ENCODE results near the gene CD48.

The CD48 gene, protein sequence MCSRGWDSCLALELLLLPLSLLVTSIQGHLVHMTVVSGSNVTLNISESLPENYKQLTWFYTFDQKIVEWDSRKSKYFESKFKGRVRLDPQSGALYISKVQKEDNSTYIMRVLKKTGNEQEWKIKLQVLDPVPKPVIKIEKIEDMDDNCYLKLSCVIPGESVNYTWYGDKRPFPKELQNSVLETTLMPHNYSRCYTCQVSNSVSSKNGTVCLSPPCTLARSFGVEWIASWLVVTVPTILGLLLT

DNA sequence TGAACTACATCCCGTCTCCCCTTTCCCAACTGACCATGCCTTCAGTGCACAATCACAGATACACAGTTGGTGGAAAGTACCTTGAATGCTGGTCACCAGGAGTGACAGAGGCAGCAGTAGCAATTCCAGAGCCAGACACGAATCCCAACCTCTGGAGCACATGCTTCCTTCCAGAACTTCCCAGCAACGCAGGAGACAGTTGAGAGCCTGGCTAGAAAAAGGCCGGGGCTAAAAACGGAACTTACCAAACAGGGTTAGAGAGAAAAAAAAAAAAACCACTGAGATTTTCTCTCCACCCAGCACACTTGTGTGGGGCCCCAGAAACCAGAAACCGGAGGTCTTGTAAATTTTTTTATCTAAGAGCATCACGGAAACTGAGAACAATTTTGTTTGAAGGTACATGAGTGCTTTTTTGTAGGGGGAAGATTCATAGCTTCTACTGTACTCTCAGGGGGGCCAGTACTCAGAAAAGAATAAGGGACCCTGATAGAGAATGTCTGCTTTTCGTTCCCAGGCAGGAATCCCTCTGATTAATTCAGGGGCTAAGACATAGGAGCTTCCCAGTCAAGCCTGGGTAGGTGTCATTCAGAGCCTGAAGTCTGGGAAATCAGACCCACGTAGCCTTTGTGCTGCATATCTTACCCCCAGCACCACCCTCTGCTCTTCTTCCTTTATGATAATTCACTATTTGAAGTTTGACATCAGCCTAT is at the start of gene CD48:
Gene CD48 (minus strand): TSS at position 221 of the 710 bp plus-strand sequence. CDS start 59 bp downstream, at position 162.
- DNase-seq (ENCODE audit: low read depth in 3 of 3) = no peak

DNA sequence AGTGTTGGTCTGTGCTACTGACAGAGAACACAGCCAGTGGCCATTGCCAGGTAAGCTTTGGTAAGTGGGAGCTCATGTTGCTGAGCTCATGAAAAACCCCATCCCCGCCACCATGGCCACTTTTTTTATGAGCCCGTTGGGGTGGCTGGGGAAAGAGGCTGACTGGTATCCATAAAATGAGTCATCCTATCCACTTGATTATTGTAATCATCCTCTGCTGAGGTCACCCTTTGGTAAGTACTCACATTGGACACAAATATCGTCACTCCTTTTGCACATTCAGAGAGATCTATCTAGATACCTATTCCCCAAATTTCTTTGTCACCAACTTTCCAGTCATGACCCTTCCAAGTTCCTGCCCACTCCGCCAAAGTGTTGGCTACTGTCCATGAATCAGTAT is 49.4 kb upstream of the CD48 start:
- no peak for DNase-seq (ENCODE audit: low read depth in 3 of 3)

DNA sequence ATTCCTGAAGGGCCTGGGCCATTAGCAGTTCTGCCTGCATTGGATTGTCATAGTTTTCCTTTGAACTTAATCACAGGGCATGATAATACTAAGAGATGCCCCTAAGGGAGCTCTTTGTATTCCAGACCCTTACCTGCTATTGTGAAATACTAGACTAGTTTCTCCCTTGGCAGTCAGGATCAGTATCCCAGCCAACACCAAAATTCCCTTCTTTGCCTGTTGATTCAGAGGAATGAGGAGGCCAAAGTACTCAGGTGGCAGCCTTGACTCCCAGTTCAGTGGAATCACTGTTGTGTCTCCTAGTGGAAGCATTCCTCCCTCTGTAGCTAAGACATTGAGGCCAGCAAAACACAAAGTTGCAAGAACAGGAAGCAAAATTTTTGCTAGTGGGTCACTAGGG is 48.1 kb upstream of the CD48 start:
- DNase-seq (ENCODE audit: low read depth in 3 of 3) = no peak

DNA sequence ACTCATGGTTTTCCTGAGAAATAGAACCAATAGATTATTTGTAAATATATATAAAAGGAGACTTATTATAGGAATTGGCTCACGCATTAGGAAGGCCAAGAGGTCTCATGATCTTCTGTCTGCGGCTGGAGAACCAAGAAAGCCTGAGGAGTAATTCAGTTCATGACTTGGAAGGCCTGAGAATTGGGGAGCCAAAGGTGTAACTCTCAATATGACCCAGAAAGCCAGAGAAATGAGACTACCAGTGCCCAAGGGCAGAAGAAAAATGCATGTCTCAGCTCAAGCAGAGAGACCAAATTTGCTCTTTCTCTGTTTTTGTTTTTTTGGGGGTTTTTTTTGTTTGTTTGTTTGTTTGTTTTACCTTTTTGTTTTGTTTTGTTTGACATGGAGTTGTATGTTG is 46.9 kb upstream of the CD48 start:
- no peak for DNase-seq (ENCODE audit: low read depth in 3 of 3)

DNA sequence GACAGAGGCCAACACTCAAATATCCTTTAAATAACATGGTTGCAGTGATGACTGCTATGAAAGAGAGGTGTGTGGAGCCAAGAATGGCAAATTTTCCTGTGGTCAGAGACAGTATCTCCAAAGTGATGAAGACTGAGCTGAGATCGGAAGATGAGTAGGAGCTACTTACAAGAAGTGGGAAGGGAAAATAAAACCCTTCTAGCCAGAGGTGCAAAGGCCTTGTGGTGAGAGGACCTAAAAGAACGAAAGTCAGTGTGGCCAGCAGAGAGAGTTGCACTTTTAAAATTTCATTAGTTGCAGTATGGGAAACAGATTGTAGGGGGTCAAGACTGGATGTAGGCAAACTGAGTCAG is 45.2 kb upstream of the CD48 start:
- DNase-seq (ENCODE audit: low read depth in 3 of 3) = no peak

DNA sequence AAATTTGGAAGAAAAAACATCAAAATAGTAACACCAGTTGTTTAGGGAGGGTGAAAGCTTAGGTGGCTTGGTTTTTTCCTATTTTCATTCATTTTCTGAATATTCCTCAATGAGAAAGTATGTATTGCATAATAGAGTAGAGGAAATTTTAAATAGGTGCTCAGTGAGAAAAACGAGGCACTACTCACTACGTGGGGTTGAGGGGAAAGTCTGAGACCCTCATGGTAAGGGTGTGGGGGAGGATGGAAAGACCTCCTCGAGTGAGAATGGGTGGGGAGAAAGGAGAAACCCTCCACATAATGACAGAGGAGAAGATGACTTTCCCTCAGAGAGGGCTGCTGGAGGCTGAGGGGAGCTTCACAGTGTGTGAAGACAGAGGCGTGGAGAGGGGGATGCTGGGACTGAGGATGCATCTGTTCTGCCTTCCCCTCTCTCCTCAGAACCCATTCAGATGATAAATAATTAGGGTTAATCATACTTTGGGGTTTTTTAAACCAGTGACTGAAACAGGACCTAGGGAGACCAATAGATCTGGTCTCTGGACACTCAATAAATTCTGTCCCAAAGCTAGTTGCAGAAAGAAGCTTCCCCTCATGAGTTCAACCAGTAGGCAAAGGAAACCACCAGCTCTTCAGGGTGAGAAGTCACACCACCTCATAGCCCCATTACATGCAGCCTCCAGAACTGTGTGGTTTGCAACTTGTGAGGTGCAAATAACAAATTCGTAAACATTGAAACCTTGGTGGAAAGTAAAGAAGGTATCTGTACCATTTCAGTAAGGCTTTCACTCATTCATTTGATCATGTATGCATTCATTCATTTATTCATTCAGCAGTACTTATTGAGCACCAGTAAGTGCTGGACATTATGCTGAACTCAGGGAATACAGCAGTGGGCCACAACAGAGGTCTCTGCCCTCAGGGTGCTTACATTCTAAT is 44.6 kb upstream of the CD48 start:
- DNase-seq (ENCODE audit: low read depth in 3 of 3) = no peak

DNA sequence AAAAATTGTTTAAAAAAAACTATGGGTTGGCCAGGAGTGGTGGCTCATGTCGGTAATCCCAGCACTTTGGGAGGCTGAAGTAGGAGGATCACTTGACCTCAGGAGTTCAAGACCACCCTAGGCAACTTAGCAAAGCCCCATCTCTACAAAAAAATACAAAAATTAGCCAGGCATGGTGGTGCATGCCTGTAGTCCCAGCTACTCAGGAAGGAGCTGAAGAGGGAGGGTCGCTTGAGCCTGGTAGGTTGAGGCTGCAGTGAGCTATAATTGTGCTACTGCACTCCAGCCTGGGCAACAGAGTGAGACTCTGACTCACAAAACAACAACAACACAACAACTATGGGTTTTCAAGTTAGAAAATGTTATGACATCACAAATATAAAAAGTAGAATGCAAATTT is 43.8 kb upstream of the CD48 start:
- no peak for DNase-seq (ENCODE audit: low read depth in 3 of 3)

DNA sequence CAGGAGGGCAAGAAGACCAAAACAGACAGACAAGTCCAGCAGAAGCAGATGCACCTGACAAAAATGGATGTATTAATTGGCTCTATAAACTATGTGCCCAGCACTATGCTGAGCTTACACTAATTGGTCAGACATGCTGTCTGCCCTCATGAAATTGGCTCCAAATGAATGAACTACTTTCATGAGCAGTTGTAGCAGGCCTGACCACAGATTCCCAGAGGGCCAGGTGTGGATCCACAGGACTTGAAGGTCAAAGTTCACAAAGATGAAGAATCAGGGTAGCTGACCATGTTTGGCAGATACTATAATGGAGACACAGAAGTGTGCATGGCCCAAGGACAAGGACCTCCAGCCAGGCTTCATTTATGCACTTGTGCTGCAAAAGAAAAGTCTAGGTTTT is 42.0 kb upstream of the CD48 start:
- no peak for DNase-seq (ENCODE audit: low read depth in 3 of 3)

DNA sequence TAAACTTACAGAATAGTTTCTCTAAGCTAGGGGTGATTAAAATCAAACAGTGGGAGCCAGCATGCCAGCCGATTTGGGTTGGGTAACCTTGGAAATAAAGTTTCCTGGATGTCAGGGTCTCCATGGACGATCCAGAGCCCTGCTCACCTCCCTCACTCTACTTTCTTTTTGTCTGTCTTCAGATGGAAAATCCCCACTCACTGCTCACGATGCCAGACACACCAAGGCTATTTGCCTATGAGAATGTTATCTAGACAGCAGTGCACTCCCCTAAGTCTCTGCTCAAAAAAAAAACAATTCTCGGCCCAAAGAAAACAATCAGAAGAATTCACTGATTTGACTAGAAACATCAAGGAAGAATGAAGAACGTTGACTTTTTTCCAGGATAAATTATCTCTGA is 41.3 kb upstream of the CD48 start:
- DNase-seq (ENCODE audit: low read depth in 3 of 3) = no peak

DNA sequence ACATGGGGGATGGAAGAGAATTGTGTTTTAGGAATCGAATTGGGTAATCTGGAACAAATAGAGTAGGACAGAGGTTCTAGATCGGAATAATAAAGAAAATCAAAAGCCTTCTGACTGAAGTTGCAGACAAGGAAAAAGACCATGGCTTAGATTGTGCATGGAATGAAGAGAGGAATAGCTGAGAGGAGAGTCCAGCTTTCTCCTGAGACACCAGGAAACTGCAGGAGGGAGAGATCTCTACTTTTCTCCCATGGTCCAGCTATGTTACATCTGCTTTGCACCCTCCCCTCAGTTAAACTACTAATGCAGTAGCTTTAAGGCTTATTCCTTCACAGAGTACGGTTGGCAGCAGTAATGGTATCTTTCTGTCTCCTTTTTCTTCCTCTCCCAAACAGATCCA is 40.8 kb upstream of the CD48 start:
- no peak for DNase-seq (ENCODE audit: low read depth in 3 of 3)

DNA sequence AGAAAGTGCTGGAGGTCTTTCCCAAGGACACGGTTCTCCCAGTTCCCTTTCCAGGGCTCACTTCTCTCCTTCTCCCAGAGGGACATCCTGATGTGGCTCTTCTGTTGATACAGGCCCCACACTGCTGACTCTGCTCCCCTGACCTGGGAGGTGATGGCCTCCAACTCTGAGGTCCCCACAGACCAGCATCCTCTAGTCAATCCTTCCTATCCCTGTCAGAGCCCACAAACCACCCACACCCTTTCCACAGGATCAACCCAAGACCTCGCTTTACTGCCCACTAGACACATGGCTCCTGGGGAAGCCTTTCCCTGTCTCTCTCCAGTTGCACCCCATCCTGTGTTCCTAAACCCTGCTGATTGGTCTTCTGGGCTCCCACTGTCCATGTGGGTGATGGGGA is 39.0 kb upstream of the CD48 start:
- DNase-seq (ENCODE audit: low read depth in 3 of 3) = no peak

DNA sequence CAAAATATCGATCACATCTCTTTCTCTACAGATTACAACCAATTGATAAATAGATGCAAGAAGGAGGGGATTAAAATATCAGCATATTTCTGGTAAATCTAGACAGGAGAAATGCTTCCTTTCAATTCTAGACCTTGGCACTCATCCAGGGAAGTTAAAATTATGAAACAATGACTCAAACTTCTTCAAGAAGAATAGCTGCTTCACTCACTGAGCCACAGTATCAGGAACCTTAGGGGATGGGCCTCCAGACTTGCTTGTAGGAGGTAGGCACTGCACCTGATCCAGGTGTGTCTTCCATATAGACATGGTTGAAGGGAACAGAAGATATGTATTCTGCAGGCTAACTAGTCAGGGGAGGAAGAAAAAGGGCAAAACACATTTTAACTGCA is 37.3 kb upstream of the CD48 start:
- DNase-seq (ENCODE audit: low read depth in 3 of 3) = no peak

DNA sequence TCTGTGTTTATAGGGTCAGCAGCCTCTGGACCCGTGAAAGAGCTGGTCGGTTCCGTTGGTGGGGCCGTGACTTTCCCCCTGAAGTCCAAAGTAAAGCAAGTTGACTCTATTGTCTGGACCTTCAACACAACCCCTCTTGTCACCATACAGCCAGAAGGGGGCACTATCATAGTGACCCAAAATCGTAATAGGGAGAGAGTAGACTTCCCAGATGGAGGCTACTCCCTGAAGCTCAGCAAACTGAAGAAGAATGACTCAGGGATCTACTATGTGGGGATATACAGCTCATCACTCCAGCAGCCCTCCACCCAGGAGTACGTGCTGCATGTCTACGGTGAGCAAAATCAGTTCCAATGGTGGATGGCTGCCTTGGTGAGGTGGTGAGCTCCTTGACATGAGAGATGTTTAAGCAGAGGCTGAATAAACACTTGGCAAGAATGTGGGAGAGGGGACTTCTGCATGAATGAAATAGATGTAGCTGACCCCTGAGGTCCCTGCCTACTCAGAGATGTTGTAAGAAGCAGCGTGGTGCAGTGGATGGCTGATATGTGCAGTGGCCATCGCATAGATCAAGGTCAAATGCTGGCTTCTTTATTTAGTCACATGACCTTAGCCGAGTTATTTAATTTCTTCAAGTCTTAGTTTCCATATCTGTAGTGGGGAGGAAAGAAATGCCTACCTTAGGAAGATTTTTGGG is 36.7 kb upstream of the CD48 start:
- DNase-seq (ENCODE audit: low read depth in 3 of 3) = no peak

DNA sequence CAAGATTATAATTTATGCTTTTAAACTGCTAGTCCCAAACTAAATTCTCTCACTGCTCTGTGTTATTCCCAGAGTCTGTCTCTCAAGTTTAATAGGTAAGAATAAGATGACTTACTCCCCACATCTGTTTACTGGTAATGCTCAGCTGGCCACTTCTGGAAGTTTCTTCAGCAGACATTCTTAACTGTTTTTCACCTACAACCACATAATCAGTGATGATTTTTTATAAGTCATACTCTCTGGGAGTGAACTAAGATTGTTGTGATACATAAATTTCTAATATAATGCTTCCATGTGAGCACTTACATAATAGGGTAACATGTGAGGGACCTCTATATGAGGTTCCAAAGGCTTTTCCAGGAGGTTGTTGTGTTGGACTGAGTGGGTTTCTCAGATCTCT is 36.1 kb upstream of the CD48 start:
- DNase-seq (ENCODE audit: low read depth in 3 of 3) = no peak

DNA sequence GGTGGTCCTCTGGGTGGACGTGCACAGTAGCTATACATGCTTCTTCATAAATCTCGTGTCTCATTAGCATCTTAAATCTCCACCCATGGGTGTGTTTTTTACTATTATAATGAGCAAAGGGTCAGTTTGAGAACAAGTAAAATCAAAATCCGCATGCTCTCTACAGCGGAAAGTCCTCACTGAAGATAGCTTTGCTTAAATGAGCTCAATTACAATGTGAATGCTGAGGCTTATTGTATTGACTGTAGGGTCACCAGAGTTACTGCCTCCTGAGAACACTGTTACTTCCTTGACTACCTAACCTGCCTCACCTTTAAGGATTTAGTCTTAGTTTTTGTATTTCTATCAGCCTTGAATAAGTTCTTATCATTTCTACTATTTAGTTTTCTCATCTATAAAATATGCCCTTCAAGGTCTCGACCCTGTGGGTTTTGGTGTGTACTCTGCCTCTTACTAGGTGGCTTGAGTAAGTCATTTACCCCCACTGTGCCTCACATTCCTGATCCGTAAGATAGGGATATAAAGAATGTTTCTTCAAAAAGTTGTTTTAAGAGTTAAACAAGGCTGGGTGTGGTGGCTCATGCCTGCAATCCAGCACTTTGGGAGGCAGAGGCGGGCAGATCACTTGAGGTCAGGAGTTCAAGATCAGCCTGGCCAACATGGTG is 35.3 kb upstream of the CD48 start:
- DNase-seq (ENCODE audit: low read depth in 3 of 3) = no peak

DNA sequence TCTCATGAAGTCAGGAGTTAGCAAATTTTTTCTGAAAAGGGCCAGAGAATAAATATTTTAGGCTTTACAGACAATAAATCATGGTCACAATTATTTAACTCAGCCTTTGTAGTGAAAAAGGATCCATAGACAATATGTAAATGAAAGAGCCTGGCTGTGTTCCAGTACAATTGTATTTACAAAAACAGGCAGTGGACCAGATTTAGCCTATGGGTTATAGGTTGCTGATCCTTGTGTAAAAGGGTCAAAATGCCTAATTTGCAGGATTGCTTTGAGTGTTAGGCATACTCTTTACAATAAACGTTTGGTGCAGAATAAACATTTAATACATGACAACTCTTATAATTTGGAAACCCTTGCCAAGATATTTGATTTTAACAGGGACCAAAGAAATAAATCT is 33.9 kb upstream of the CD48 start:
- no peak for DNase-seq (ENCODE audit: low read depth in 3 of 3)

DNA sequence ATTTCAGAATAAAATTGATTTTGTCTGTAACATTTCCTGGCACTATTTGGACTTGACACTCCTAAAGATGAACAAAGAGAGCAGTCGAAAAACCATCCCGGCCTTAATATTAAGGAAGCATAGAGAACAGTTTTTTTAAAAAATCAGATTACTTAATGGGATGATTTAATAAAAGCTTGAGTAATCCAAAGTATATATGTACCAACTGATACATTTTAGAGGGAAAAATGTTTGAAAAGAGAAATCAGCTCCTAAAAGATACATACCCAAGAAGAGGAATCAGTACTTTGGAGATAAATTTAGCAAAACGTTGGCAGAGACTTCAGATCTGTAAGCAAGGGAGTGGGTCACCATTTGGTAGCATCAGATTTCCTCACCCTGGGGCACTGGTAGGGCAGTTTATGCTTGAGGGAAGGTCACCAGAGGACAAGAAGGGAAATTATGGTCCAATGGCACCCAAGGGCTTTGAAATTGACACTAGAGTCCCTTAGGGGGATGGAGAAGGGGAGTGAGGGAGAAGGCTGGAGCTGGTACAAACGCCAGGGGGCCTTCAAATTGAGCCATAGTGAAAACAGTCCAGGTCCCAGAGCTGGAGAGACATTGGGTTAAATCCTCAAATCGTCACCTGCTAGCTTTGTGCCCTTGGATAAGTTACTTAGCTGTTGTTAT is 33.4 kb upstream of the CD48 start:
- DNase-seq (ENCODE audit: low read depth in 3 of 3) = no peak

DNA sequence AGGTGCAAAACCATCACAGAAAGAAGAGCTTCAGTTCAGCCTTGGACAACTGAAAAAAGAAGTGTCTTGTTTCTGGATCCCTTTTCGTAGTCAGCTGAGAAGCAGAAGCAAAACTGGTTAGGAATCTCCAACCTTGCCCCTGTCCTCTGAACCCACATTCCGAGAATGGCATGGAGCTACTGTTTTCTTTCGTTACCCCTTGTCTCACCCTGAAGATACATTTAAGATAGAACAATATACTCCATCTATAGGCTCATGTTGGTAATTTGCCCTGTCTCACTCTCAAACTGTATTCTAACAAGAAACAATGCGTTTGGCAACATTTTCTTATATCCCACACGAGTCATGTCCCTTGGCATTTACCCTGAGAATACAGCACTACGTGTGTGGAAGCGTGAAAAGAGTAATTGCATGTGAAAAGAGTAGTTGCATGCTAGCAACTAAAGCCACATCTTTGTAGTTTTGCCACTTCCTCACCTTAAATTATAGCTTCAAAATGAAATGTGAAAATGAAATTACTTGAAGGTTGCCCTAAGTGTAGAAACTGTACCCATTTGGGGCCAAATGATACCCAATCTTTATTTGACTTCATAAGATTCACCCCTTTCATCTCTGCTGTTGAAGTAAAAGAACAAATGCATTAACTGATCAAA is 32.7 kb upstream of the CD48 start:
- DNase-seq (ENCODE audit: low read depth in 3 of 3) = no peak

DNA sequence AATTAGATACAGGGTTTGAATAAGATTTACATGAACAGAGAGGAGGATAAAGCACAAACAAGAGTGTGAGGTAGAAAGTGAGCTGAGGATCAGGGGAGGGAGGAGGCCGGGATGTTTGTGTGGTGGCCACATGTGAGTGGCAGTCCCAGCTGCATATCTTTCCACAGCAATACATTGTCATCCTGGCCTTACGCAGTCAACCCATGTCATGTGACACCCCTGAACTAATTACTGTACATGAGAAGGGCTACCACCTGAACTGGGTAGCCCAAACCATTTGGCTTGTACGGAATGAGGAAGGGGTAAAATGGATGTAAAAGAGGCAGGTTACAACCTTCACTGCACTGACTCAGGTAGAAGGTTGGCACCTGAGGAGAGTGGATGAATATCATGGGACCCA is 31.6 kb upstream of the CD48 start:
- DNase-seq (ENCODE audit: low read depth in 3 of 3) = no peak

DNA sequence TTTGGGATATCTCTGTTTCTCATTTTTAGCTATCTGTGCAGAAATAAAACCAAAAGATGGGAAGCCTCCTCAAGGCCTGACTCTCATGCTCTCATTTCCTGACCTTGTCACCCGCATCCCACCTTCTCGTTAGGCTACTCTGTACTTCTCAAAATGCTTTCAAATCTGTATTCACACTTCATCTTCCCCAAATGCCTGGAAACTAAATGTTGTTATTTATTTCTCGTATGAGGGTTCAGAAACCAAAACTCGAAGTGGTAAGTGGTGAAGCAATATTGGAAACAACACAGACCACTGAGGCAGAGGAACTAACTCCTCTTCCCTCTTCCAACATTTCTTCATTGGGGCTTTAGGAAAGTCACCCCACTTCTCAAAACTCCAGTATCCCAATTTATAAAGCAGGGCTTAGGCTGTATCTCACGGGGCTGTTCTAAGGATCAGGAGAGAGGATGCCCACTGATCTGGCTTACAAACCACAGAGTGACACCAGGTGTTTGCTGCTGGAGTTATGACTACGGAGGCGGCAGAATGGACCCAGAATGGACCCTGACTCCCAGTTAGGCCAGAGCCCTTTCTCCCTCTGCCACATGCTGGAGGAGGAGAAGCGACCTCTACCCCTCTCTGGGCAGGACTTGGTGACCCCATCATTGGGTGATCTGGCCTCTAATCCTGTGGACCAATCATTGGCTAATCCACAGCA is 31.0 kb upstream of the CD48 start:
- no peak for DNase-seq (ENCODE audit: low read depth in 3 of 3)

Data from stimulated activated CD4-positive, alpha-beta T cell treated with anti-CD3 and anti-CD28 coated beads, TNF-alpha, amount 100 ng/mL, for 48 hours (primary cell).